ENCODE data around the gene SLCO3A1.

Gene SLCO3A1

GRCh38 chr15:91885054-91885453 lies 31.5 kb downstream of the SLCO3A1 start:
- no peak for DNase-seq

DNA sequence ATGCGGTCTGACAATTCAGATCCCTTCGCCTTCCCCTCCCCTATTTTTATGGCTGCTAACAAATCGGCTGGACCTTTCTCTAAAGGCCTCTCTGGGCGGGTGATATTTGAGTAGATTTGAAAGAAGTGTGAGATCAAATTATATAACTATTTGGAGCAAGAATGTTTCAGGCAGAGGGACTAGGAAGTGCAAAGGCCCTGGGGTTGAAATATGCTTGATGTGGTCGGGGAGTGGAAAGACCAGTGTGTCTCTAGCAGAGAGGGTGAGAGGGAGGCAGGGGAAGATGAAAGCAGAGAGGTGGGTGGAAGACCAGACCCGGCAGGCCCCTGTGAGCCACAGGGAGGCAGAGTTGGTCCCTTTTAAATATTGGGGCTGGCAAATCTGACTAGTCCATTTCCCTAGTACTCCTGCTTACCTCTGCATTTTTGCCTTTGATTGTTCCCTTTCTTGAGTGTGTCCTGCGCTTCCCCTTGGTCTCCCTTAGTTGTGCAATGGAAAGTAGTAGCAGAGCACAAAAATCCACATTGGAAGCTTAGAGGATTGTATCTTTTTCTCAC lies 32.3 kb downstream of the SLCO3A1 start:
- peak; percentile 3 for DNase-seq

GRCh38 chr15:91886878-91887277 lies 33.4 kb downstream of the SLCO3A1 start:
- no peak for DNase-seq

- no peak for DNase-seq
Measured at GRCh38 chr15:91887321-91887720, 33.8 kb downstream of the SLCO3A1 start.

- no peak for DNase-seq
Measured at GRCh38 chr15:91887921-91888373, 34.4 kb downstream of the SLCO3A1 start.

- no peak for DNase-seq
Measured at GRCh38 chr15:91889111-91889815, 35.8 kb downstream of the SLCO3A1 start.

DNA sequence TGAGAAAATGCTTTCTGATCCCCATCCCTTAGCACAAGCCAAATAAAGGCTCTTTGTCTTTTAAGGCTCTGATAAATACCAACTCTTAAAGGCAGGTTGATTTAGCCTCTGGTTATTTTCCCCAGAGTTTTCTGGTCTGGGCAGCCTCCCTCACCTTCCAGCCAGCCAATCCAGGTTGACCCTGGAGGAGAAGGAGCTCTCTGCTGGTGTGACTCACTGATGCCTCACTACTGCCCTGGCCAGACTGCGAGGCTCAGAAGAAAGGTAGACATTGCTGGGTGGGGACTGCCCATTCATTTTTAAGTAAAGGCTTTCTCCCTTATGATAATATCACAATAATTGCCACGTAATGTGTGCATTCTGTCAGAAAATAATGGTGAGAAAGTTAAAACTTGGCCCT lies 37.1 kb downstream of the SLCO3A1 start:
- DNase-seq = no peak

- no peak for DNase-seq
Measured at GRCh38 chr15:91891101-91891500, 37.6 kb downstream of the SLCO3A1 start.

GRCh38 chr15:91891788-91892345 lies 38.4 kb downstream of the SLCO3A1 start:
- DNase-seq = peak; percentile 9

- DNase-seq = no peak
Measured at GRCh38 chr15:91892436-91892835, 38.9 kb downstream of the SLCO3A1 start.

- DNase-seq = no peak
Measured at GRCh38 chr15:91894606-91895005, 41.1 kb downstream of the SLCO3A1 start.

DNA sequence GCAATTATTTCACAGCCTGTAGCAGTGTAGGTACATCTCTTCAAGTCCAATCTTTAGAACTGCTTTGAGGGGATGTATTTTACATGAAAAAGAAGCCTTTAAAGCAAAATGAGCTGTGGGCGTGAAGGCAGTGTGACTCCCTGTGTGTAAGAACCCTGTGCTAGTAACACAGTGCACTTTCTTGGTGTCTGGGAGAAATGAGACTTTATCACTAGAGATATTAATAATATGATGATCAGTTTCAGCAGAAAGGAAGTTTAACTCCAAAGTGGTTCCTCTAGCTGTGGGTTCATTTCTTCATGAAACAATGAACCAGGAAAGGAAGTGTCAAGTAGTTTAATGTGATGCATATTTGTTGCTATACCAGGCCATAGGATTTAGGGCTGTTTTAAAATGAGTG lies 41.5 kb downstream of the SLCO3A1 start:
- no peak for DNase-seq

DNA sequence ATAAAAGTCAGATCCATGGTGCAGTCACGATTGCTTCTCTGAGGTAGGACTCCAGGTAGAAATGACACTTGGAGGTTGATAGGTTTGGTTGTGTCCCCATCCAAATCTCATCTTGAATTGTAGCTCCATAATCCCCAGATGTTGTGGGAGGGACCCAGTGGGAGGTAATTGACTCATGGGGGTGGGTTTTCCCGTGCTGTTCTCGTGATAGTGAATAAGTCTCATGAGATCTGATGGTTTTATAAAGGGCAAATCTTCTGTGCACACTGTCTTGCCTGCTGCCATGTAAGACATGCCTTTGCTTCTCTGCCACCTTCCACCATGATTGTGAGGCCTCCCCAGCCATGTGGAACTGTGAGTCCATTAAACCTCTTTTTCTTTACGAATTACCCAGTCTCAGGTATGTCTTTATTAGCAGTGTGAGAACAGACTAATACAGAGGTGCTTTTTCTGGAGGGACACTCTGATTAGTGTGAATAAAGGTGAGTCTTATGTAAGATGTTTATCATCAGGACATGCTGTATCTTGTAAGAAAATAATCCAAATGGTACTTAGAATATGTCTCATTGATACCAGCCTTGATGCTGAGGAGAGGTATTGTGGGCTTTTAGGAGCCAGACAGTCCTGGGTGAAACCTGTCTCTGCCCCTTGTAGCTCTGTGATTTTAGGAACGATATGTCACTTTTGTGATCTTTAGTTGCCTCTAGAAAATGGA lies 43.0 kb downstream of the SLCO3A1 start:
- DNase-seq = no peak

- DNase-seq = no peak
Measured at GRCh38 chr15:91897585-91898372, 44.3 kb downstream of the SLCO3A1 start.

DNA sequence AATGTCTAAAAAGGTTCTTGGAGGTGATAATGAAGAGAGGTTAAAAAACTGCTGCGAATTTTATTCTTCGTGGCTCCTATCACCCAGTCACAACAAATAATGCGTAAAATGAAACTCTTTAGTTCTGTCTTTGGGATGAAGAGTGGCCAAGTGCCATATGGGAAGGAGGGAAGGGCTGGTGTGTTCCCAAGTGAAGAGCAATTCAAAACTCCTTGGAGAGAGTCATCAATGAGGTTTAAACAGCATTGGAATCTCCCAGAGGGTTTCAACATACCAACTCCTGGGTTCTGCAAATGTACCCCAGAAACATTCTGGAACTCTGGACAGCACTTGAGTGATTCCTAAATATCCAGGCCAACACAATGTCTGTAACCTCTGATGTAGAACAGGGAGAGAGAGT lies 45.3 kb downstream of the SLCO3A1 start:
- no peak for DNase-seq

DNA sequence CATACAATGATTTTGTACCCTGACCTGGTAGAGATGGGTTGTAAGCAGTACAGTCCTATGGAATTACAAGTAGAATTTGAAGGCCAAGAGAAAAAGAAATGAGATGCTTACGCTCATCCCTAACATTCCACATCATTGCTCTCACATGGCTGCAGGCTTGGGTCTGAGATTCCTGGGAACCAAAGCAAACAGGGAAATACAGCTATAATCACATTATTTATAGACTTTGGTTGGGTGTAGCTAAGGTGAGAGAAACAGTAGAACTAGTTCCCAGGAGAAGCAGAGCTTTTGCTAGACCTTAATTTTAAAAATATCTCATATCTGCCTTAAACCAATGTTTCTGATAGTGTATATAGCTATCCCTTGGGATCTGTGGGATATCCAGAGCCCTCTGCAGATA lies 51.4 kb downstream of the SLCO3A1 start:
- no peak for DNase-seq

DNA sequence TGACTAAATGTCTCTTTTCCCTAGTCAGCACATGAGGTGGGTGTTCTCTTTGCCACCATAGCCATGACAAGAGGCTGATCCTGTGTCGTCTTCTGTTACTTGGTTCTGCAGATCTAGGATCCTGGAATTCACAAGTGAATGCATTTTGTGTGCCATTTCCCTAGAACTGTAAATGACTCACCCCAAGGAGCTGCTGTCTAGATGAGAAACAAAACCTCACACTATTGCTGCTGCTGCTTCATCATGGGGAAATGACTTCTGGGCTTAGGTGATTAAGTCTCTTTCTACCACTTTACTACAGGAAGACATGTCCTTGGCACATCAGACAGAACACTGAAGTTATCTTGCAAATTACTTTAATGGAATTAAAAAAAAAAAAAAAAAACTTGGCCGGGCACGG lies 54.9 kb downstream of the SLCO3A1 start:
- no peak for DNase-seq

DNA sequence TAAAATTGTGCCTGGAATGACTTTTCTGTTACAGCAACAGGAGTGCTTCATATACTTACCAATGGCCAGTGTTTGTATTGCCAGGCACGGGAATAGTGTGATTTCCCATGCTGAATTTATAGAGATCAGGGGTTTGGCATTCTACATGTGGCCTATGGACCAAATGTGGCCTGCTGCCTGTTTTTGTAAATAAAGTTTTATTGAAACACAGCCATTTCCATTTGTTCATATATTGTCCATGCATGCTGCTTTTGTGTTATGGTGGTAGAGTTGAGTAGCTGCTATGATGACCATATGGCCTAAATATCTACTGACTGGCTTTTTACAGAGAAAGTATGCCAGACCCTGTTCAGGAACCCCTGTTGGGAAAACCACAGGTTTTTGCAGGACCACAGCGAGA lies 55.6 kb downstream of the SLCO3A1 start:
- no peak for DNase-seq

GRCh38 chr15:91909574-91909973 lies 56.1 kb downstream of the SLCO3A1 start:
- DNase-seq = no peak

DNA sequence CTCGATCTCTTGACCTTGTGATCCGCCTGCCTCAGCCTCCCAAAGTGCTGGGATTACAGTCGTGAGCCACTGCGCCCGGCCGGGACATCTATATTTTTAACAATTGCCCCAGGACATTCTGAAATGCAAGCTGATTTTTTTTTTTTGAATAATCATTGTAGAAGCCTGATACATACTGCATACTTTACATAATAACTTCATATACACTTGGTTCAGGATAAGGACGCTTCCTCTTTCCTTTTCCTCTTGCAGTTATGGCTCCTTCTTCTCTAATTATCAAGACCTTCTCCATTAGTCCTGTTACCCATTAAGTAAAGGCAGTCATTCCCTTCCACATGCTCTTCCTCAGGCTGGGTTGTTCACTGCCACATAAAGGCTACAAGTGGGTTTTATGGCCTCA lies 58.3 kb downstream of the SLCO3A1 start:
- no peak for DNase-seq

GRCh38 chr15:91912336-91912735 lies 58.8 kb downstream of the SLCO3A1 start:
- DNase-seq = peak; percentile 34

DNA sequence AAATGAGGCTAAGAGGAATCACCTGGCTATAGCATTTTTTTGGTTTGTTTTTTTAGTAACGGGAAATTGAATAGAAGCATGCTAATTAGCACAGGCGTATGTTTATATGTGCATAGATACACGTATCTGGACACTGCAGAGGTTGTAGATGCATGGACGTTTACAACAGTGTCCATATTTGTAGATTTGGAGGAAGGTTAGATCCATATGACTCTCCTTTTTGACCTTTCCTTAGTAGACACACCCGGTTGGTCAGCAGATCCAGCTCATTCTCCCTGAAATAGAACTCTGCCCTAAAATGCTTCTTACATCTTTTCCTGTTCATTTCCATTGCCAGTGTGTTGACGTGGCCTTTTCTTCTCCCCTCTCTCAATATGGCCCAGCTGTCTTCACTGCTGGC lies 60.1 kb downstream of the SLCO3A1 start:
- DNase-seq = no peak

- DNase-seq = peak; percentile 56
Measured at GRCh38 chr15:91915576-91915975, 62.1 kb downstream of the SLCO3A1 start.

Data from SHP77 treated with DMSO at 0.1 percent for 48 hours (cell line).